DOHH2 (cell line): ENCODE results near the gene AP2A1.

Experiments used
- EZH2phosphoT487 ChIP-seq: fragments of 200-600 bp; sonication (generic); IDR thresholded peaks from 2 replicates; pipeline ENCODE4 v1.6.1; 2017; ENCODE audit warnings: borderline replicate concordance, mild to moderate bottlenecking, antibody characterized with exemption, low read length, moderate library complexity, mixed read lengths
- TF ChIP-seq, protein P1 (sequence below): fragments of 200-600 bp; sonication (generic); IDR thresholded peaks from one replicate; pipeline ENCODE4 v1.5.1; 2014; ENCODE audit warnings: antibody characterized with exemption, mild to moderate bottlenecking, low read depth, low read length; ENCODE audit not compliant: poor library complexity, severe bottlenecking

DNA sequence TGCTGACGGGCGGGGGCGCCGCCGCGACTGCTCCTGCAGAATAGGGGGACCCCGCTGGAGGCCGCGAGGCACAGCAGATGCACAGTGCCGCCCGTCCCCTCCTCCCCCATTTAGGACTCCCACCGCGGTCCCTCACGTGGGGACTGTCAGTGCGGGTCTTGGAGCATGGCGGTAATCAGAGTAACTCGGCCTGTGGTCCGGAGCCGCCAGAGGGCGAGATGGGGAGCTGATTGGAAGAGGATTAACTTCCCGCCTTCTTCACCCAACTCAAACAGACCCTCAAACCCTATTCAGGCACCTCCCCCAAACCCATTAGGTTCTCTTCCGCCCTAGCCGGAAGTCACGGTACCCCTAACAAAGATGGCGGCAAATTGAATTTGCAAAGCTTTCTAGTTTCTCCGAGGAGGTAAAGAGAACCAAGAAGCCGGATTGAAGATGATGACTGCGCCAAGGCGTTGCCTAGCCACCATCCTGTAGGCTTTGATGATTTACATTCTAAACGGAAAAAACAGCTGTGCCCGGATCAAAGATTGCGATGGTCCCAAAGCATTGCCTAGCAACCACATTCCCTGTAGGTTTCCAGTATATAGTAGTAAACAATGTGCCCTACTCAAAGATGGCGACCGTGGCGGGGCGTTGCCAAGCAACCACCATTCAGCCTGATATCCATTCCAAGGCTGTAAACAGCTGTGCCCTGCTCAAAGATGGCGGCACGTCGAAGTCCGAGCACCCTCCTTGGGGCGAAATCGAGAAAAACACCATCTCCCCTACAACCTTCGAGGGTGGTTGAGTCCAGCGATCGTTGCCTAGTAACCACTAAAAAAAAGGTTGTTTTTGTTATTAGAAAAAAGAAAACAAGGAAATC, 46.4 kb downstream of the AP2A1 start, which contains the start of gene FUZ:
- TF ChIP-seq, protein P1, sequence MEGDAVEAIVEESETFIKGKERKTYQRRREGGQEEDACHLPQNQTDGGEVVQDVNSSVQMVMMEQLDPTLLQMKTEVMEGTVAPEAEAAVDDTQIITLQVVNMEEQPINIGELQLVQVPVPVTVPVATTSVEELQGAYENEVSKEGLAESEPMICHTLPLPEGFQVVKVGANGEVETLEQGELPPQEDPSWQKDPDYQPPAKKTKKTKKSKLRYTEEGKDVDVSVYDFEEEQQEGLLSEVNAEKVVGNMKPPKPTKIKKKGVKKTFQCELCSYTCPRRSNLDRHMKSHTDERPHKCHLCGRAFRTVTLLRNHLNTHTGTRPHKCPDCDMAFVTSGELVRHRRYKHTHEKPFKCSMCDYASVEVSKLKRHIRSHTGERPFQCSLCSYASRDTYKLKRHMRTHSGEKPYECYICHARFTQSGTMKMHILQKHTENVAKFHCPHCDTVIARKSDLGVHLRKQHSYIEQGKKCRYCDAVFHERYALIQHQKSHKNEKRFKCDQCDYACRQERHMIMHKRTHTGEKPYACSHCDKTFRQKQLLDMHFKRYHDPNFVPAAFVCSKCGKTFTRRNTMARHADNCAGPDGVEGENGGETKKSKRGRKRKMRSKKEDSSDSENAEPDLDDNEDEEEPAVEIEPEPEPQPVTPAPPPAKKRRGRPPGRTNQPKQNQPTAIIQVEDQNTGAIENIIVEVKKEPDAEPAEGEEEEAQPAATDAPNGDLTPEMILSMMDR: peak; percentile 72
- TF ChIP-seq EZH2phosphoT487: no peak
